GM18907 (cell line): ENCODE measurements around the gene RRP8.

ENCODE experiments used
- ATAC-seq: cut with Tn5 transposase; IDR thresholded peaks from one replicate; pipeline ENCODE4 v1.9.1; 2021; ENCODE audit warnings: mild to moderate bottlenecking, moderate library complexity; ENCODE audit not compliant: unreplicated experiment

Gene RRP8

GRCh38 chr11:6603287-6604080, at the start of gene RRP8, which contains the start of gene ILK:
Gene RRP8 (minus strand): TSS chr11:6603616. CDS start chr11:6603502, 114 bp downstream.
Gene ILK (plus strand): TSS chr11:6603774. CDS start chr11:6604272, 498 bp downstream.
- ATAC-seq = peak; percentile 74

GRCh38 chr11:6653097-6653496, 49.7 kb upstream of the RRP8 start:
- no peak for ATAC-seq

- no peak for ATAC-seq
Measured at GRCh38 chr11:6652182-6652581, 48.8 kb upstream of the RRP8 start.

GRCh38 chr11:6650980-6651379, 47.6 kb upstream of the RRP8 start:
- no peak for ATAC-seq

GRCh38 chr11:6650104-6650503, 46.7 kb upstream of the RRP8 start:
- no peak for ATAC-seq

GRCh38 chr11:6648501-6648900, 45.1 kb upstream of the RRP8 start:
- ATAC-seq = no peak

- ATAC-seq = no peak
Measured at GRCh38 chr11:6647836-6648235, 44.4 kb upstream of the RRP8 start.

GRCh38 chr11:6646918-6647679, 43.7 kb upstream of the RRP8 start:
- ATAC-seq = peak; percentile 94

- peak; percentile 2 for ATAC-seq
Measured at GRCh38 chr11:6646576-6646917, 43.1 kb upstream of the RRP8 start.

- peak; percentile 55 for ATAC-seq
Measured at GRCh38 chr11:6646071-6646470, 42.7 kb upstream of the RRP8 start.

- ATAC-seq = no peak
Measured at GRCh38 chr11:6642957-6643356, 39.5 kb upstream of the RRP8 start.

GRCh38 chr11:6640985-6641701, 37.7 kb upstream of the RRP8 start:
- no peak for ATAC-seq

GRCh38 chr11:6640036-6640984, 36.9 kb upstream of the RRP8 start:
- ATAC-seq = no peak

GRCh38 chr11:6638429-6638828, 35.0 kb upstream of the RRP8 start:
- ATAC-seq = no peak

GRCh38 chr11:6637871-6638270, 34.5 kb upstream of the RRP8 start:
- no peak for ATAC-seq

- no peak for ATAC-seq
Measured at GRCh38 chr11:6636480-6636879, 33.1 kb upstream of the RRP8 start.

GRCh38 chr11:6635082-6635932, 31.9 kb upstream of the RRP8 start:
- no peak for ATAC-seq

GRCh38 chr11:6634534-6634933, 31.1 kb upstream of the RRP8 start:
- ATAC-seq = no peak
